Fibroblast of skin of abdomen (primary cell): ENCODE measurements around the gene ZDHHC14.
"Not testable (repeated sequence)": the region's sequence is repeated elsewhere in the genome, so short reads cannot be mapped to it uniquely, and the experiment has no call there.

Experiments used
- DNase-seq: peaks from one replicate; pipeline ENCODE4 v3.0.0-alpha.2; 2013

Gene ZDHHC14

DNA sequence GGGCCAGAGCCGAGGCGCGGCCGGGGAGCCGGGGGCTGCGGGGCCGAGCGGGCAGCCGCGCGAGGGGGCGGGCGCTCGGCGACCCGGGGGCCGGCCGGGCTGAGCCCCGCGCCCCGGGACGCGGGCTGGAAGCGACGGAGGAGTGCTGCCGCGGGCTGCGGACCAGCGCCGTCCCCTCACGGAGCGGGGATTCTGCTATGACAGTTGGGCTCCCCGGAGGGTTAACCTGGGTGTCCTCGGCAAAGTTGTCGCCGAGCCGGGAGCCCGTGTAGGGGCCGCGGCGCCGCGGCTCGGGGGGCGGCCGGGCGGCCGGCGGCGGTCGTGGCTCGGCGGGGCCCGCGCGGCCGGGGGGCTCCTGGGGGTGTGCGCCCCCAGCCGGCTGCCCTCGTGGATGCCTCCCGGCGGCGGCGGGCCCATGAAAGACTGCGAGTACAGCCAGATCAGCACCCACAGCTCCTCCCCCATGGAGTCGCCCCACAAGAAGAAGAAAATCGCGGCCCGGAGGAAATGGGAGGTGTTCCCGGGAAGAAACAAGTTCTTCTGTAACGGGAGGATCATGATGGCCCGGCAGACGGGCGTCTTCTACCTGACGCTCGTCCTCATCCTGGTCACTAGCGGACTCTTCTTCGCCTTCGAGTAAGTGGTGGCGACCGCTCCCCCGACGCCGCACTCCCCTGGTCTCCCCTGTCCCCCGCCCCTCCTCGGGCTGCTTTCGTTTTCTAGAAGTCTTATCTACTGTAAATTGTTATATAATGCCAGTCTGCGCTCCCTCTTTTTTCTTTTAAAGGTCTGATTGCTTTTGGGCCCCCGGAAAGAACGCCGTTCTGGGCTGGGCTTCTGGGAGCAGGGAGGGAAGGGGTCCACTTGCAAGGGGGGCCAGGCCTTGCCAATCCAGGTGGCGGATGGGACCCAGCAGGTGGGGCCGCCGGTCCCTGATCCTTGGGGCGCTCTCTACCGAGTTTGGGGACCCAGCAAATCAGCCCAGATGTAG, 936 bp downstream of the ZDHHC14 start:
- peak; percentile 45 for DNase-seq

DNA sequence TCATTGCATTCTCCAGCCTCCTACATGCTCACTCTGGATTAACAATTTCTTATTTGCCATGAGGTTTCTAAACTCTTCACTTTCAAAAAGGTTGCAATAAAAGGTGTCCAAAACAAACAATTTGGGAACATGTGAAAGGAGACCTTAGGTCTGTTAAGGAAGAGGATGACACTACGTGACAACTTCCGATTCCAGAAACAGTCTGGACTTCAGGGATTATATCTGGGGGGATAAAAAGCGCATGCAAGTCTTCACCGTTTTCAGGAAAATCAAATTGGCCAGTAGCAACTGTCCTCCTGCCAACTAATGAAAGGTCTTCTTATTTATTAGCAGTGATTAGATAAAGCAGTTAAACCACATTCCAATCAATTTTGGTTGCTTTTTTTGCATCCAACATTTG, 1.8 kb downstream of the ZDHHC14 start:
- no peak for DNase-seq

DNA sequence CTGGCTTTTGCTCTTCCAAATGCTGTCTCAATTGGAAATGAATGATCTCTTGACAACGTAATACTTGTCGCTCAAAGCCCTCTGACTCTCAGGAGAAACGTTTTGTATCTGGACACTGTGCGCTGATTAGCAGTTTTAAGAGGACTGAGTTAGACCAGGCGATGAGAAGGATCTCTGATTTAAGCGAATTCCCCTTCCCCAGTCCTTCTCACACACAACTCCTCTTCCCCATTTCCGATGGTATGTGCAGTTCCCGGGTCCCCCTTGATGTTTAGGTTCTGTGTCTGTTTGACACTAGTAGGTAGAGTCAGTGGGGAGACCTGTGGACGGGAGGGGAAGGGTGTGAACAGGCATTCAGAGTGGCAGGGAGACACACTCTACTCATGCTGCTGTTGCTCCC, 2.5 kb downstream of the ZDHHC14 start:
- no peak for DNase-seq

DNA sequence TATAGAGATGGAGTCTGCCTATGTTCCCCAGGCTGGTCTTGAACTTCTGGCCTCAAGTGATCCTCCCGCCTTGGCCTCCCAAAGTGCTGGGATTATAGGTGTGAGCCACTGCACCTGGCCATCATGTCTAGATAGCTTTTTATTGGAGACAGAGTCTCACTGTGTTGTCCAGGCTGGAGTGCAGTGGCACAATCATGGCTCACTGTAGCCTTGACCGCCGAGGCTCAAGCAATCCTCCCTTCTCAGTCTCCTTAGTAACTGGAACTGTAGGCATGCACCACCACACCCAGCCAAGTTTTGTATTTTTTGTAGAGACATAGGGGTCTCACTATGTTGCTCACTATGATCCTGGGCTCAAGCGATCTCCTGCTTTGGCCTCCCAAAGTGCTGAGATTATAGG, 4.0 kb downstream of the ZDHHC14 start:
- DNase-seq = not testable (repeated sequence)

DNA sequence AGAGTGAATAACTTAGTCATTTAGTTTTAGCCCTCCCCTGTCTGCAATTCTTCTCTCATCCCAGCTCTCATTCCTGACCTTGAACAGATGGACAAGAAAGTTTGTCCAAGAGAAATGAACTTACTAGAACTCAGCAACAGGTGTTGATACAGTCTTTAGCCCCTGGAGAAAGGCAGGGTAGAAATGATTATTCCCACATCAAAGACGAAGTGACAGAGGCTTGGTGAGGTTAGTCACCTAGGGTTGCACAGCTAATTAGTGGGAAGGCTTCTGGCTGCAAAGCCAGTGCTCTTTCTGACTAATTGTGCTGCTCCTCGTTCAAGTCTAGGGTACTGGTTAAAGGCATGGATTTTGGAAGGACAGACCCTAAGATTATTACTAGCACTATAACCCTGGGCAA, 4.5 kb downstream of the ZDHHC14 start:
- DNase-seq = no peak

DNA sequence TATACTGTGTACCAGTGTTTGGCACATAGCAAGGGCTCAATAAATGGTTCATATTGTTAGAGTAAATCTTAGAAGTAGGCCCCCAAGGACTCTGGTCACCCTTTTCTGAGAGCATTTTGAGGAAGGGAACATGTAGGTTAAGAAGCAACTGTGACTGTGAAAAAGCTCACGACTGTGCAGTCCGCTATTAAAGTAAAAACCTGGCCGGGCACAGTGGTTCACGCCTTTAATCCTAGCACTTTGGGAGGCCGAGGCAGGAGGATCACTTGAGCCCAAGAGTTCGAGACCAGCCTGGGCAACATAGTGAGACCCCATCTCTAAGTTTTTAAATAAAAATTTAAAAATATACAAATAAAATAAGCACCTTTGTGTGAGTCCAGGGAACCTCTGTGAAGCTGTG, 5.0 kb downstream of the ZDHHC14 start:
- DNase-seq = no peak

DNA sequence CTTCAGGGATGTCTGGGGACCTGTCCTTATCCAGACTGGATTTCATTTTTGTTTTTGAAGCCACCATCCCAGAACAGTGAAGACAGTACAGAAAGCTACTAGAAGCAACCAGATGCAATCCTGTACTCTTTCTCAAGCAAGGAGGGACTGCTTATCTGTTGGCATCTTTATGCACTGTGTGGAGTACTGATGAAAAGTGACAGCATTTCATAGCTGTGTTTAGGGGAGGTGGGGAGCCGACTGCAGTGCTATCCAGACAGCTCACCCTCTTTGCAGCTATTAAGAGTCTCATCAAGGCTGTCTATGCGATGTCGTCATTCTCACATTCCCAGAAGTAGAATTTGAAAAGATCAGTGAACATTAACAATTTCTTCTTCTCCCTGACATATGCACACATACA, 5.5 kb downstream of the ZDHHC14 start:
- no peak for DNase-seq

DNA sequence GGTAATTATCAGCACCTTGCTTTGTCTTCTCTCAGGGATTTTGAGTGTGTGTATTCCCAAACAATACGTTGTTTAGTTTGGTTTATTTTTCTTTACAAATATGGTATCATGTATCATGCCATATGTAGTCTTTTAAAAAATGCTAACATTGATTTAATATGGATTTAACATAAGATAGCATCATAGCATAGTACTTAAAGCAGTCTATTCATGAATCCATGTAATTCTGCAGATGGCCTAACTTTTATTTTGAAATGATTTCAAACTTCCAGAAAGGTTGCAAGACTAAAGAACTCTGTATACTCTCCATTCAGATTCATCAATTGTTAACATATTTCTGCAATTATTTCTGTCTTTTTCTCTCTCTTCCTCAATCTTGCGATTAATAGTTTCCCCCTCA, 7.9 kb downstream of the ZDHHC14 start:
- no peak for DNase-seq

DNA sequence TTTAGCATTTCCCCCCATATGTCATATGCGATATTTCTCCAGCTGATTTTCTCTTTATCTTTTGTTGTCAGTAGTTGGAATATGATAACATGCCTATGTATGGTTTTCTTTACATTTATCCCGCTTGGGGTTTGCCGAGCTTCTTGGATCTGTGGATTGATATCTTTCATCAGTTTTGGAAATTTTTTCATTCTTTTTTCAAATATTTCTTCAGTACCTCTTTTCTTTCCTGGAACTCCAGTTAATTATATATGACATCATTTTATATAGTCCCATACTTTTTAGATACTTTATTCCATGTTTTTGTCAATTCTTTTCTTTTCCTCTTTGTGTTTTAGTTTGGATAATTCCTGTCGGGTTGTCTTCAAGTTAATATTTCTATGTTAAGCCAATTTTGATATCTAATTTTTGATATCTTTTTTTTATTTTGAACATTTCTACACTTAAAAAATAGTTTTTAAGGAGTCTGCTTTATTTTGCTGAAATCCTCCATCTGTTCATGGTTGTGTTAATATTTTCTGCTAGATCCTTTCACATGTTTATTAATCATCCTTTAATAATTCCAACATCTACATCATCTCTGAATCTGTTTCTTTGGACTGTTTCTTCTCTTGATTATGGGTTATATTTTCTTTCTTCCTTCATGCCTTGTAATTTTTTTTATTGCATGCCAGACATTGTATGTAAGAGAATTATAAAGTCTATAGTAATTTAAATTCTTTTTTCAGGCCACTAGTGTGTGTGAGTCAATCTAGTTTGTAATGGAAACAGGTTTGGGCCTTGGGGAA, 9.5 kb downstream of the ZDHHC14 start:
- no peak for DNase-seq

DNA sequence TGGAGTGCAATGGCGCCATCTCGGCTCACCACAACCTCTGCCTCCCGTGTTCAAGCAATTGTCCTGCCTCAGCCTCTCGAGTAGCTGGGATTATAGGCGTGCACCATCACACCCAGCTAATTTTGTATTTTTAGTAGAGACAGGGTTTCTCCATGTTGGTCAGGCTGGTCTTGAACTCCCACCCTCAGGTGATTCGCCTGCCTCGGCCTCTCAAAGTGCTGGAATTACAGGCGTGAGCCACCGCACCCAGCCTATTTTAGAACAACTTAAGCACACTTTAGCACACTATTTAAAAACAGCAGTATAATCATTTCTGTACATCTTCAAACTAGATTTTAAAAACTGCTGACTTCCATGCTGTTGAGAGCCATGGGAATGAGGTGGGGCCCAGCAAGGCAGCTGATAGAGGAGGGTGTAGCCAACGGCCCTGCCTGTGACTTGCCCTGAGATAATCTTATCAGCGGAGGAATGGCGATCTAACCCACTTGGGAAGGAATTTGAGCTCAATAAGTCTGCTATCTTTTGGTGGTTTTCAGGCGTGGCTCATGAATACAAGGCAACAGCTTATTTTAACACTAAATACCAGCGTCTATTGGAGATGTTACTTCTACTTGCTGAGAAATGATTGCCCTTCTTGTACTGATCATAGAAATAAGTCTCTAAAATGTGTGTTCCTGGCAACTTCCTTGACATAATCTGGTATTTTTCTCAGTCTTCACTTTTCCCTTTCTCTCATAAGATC, 12.1 kb downstream of the ZDHHC14 start:
- DNase-seq = no peak

DNA sequence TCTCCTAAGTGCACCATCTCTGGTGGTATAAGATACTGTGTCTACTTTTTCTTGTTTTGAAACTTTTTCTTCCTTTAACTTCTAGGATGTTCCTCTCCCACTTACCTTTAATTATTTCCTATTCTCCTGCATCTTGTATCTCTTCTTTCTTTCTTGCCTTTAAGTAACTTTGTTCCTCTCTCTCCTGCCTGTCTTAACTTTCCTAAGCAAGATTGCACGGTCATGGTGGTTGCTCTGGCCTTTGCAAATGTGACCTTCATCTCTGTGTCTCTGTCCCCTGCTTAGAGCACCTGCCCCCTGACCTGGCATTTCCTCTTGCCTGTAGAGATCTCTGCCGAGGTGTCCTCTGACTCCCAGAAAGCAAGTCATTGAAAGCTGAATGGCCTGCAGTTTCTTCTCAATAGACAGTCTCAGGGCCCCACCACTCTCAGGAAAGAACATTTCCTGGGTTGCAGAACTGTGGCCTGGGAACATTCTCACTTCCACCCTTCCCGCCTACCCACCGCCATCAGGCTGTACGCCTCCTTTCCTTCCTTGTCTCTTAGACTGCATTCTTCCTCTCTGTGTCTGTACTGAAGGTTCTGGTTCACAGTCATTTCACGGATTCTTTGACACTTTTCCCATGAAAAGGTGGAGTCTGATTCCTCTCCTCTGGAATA, 12.8 kb downstream of the ZDHHC14 start:
- no peak for DNase-seq

DNA sequence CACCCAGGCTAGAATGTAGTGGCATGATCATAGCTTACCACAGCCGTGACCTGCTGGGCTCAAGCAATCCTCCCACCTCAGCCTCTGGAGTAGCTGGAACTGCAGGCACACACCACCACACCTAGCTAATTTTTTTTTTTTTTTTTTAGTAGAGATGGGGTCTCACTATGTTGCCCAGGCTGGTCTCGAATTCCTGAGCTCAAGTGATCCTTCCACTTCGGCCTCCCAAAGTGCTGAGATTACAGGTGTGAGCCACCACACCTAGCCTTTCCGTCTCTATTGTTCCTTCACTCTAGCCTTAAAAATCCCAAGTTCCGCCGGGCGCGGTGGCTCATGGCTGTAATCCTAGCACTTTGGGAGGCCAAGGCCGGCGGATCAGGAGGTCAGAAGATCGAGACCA, 14.2 kb downstream of the ZDHHC14 start:
- not testable (repeated sequence) for DNase-seq

DNA sequence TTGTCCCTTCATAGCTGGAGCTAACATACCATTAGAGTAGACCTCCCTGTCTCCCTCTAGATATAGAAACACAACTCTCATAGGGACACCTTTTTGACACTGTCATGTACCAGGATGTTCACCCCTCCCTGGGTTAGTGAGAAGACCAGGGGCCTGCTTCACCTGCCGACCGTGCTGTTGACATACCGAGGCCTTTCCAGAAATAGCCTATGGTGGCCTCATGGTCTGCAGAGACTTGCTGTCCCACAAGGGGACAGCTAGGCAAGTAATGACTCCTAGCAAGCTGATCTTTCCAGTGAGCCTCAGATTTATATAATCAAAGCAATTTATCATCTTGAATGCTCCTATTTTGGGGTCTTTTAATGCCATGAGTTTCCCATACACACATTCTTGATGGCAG, 15.0 kb downstream of the ZDHHC14 start:
- DNase-seq = no peak

DNA sequence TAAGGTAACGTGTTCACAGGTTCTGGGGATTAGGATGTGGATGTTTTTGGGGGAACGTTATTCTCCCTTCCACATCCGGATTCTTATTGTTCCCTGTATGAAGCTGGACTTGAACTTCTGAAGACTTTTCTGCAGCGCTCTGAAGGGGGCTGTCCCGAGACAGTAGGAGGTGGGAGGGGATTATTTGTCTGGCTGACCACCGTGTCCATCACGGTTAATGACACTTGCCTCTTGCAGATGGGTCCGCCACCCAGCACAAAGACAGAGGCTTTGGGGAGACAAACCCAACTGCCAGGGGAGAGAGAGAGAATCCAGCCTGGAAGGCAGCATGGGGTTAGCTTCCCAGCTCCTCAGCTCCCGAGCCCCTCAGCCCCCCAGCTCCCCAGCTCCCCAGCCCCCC, 16.7 kb downstream of the ZDHHC14 start:
- no peak for DNase-seq

DNA sequence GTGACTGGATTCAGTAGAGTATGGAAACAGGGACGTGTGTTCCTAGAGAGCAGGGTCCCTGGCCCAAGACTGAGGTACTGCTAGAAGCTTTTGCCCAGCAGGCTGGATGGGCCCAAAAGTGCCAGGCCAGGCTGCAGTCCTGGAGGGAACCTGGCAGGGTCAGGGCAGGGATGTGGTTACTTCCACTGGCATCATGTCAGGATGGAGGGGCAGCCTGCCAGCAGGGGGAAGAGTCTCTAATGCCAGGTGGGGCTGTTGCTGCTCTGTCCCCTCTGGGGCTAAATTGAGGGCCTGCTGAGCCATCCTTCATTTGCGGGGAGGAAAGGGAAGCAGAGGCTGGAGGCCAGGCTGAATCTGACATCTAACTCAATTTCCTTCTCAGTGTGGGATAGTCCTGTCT, 17.2 kb downstream of the ZDHHC14 start:
- DNase-seq = no peak

DNA sequence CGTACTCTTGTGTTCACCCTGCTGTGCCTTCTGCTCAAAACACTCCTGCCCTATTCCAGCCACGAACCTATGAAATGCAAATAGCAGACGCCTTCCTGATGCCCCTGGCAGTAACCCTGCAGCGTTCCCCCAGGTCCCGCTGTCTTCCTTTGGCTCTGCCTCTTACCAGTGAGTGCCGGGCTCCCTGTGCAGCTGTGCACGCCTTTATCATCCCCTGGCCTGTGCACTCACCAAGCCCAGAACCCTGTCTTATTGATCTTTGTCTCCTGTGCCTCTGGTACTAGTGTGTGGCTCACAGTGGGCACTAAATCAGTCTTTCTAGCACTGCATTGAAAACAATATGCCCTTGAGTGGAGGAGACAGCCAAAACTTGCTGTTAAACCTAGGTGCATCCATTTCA, 19.7 kb downstream of the ZDHHC14 start:
- no peak for DNase-seq

DNA sequence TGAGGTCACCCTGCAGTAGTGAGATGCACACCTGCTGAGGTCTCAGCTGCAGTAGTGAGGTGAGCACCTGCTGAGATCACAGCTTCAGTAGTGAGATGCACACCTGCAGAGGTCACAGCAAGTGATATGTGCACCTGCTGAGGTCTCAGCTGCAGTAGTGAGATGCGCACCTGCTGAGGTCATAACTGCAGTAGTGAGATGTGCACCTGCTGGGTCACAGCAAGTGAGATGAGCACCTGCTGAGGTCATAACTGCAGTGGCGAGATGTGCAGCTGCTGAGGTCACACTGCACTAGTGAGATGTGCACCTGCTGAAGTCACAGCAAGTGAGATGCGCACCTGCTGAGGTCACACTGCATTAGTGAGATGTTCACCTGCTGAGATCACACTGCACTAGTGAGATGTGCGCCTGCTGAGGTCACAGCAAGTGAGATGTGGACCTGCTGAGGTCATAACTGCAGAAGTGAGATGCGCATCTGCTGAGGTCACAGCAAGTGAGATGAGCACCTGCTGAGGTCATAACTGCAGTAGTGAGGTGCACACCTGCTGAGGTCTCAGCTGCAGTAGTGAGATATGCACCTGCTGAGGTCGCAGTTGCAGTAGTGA, 20.8 kb downstream of the ZDHHC14 start:
- no peak for DNase-seq

DNA sequence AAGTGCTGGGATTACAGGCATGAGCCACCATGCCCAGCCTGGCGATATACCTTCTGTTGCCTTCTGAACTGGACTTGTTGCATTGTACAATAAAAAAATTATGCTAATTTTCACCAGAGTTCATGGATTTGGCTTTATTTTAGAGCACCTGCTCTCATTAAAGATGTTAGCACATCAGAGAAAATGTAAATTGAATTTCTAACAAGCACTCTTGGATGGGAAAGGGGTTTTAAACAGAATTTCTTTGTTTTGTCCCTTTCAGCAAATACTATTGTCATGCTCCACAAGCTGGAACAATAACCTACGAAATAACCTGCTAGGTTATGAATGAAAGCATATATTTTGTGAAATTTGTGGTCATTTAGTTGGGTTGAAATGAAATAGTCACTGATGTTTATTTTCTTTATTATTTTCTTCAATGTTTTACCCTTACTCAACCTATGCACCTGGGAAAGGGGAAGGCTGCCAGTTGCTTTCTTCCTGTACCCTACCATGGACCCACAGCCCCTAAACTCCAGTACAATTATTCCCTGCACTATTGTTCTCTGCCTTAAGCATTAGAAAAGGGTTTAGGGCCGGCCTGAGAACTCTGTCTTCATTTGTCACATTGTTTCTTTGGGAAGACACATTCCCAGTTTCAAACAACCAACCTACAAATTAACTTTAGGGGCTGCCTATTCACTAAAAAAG, 22.2 kb downstream of the ZDHHC14 start:
- no peak for DNase-seq

DNA sequence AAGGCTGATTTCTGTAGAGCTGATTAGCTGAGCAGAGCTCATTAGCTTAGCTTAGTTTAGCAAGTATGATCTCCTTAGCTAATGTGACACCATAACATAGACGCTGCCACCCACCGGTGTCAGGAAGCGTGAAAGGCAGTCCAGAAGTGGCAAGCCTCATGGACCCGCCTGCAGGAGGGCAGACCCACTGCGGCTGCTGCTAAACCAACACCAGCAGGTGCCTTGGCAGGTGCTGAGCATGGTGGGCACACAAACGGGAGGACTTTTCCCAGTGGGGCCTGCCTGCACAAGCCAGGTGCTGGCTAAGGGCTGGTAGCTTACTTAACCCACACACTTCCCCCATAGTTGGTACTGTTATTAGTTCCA, 22.7 kb downstream of the ZDHHC14 start:
- DNase-seq = no peak

DNA sequence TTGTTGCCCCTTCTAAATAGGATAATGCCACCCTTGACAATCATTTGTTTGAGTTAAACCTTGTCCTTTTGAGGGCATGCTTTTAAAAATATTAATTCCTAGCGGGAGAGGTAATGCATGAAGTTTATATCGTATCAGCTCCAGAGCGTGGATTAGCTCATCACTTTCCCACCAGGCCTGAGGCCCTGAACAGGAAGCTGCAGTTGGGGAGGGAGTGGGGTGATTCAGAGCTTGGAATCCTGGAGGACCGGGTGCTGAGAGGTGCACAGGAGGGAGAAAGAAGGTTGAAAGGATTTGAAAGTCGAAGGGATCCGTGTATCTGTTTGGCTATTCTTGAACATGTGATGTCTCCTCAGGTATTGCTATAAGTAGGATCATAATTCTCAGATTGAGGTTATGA, 25.0 kb downstream of the ZDHHC14 start:
- peak; percentile 23 for DNase-seq

DNA sequence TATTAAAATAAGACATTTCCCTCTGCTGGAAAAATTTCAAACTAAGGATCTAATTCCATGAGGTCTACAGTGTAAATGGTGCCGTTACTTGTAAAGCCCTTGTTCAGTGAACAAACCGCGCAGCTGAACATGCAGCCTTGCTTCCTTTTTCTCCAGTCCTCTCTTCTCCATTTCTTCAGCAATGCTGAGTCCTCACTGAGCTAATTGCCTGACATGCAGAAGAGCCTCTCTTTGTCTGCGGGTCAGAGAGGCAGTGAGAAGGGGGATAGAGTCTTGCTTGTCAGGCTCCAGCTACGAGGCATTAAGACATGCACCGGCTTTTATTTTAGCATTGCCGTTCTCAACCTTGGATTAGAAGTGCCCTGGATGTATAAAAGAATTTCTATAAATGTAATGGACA, 25.7 kb downstream of the ZDHHC14 start:
- DNase-seq = no peak

DNA sequence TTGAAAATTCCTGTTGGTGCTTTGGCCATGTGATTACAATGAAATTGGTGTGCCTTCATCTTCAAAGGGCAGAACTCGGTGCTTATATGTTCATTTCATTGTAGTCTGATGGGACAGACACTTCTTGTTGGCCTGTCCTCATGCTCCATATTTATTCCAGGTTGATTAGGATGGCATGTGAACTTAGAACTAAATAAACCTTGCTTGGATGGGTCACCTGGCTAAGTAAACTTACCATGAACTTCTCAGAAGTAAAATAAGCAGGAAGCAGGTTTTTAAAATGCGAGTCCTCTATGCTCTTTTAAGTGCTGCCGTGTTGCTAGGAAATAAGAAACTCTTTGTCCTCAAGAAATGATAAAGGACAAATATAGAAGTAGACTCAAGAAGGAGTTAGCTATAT, 26.7 kb downstream of the ZDHHC14 start:
- DNase-seq = no peak
